CD4-positive, alpha-beta T cell (primary cell): ENCODE data around the gene TST. TPM values are rescaled to one million over a fixed set of nuclear protein-coding genes. Genes with fewer than 3 reads are reported as not detected.

Experiments used
- ATAC-seq: fragments of 200-7000 bp; cut with Tn5 transposase; one replicate; pipeline ENCODE4 v1.10.0; 2022; ENCODE audit warnings: mild to moderate bottlenecking; ENCODE audit not compliant: poor library complexity
- CTCF ChIA-PET: fragments of 350-600 bp; sonication (Branson Sonifier 250); formaldehyde crosslinking; loops from one replicate; lab custom pipeline; 2021; ENCODE audit warnings: antibody characterized with exemption, inconsistent platforms; lab: Charles Lee
- POLR2A ChIA-PET: fragments of 350-600 bp; sonication (Branson Sonifier 250); formaldehyde crosslinking; loops from one replicate; lab custom pipeline; 2021; ENCODE audit warnings: antibody characterized with exemption, inconsistent platforms; lab: Charles Lee
- DNase-seq, 14 experiments: peaks; one replicate each; pipeline ENCODE4 v3.0.0-alpha.2; 2013 to 2020; ENCODE audit warnings: mixed read lengths in 2 of 14
- H3K27ac ChIP-seq, 2 donors: one replicate each; pipeline versions ENCODE4 v1.5.1 to v1.7.0; 2013; ENCODE audit warnings: low read length in 2 of 2, low read depth in 1 of 2, mild to moderate bottlenecking in 1 of 2
- H3K27me3 ChIP-seq, 2 experiments: 1 replicate in 1 of 2; 2 replicates in 1 of 2; pipeline versions ENCODE4 v1.6.1 to v1.7.0; 2013; ENCODE audit warnings: low read length in 2 of 2, control low read depth in 1 of 2, mild to moderate bottlenecking in 1 of 2, moderate library complexity in 1 of 2; ENCODE audit not compliant: insufficient read depth in 2 of 2, control insufficient read depth in 1 of 2
- H3K36me3 ChIP-seq: one replicate; pipeline ENCODE4 v1.6.1; 2013; ENCODE audit warnings: low read length, control low read depth; ENCODE audit not compliant: insufficient read depth
- H3K4me1 ChIP-seq: one replicate; pipeline ENCODE4 v1.6.1; 2013; ENCODE audit warnings: low read length, control low read depth; ENCODE audit not compliant: insufficient read depth
- H3K4me3 ChIP-seq: one replicate; pipeline ENCODE4 v1.5.1; 2013; ENCODE audit warnings: mild to moderate bottlenecking, low read length, moderate library complexity
- H3K9me3 ChIP-seq, 2 experiments: 1 replicate in 1 of 2; 2 replicates in 1 of 2; pipeline versions ENCODE4 v1.6.1 to v1.7.0; 2013; ENCODE audit warnings: low read length in 2 of 2, mild to moderate bottlenecking in 2 of 2, control low read depth in 1 of 2, moderate library complexity in 1 of 2; ENCODE audit not compliant: control insufficient read depth in 1 of 2, insufficient read depth in 1 of 2
- H3K27ac Mint-ChIP-seq: one replicate; pipeline ENCODE4 v1.8.0; 2020; ENCODE audit warnings: mixed read lengths
- H3K27me3 Mint-ChIP-seq: one replicate; pipeline ENCODE4 v1.8.0; 2021; ENCODE audit warnings: mixed read lengths
- H3K36me3 Mint-ChIP-seq: one replicate; pipeline ENCODE4 v1.8.0; 2021; ENCODE audit warnings: low read depth, mixed read lengths
- H3K4me1 Mint-ChIP-seq: one replicate; pipeline ENCODE4 v1.8.0; 2021; ENCODE audit warnings: low read depth, mixed read lengths
- H3K4me3 Mint-ChIP-seq: one replicate; pipeline ENCODE4 v1.8.0; 2020; ENCODE audit warnings: mild to moderate bottlenecking, mixed read lengths
- H3K9me3 Mint-ChIP-seq: one replicate; pipeline ENCODE4 v1.8.0; 2020; ENCODE audit warnings: mixed read lengths
- intact Hi-C, 2 experiments: fragments of 100-400 bp; cut with DNase I in 1 of 2; cut with micrococcal nuclease in 1 of 2; formaldehyde crosslinking; loops; one replicate each; pipeline versions ENCODE4 v1.15.1 to v1.9.0; 2023 to 2025; cut with DNase I, micrococcal nuclease
- total RNA-seq, 174 experiments: library from RNA in 2 of 174; stranded (reverse) in 2 of 174; gene quantifications; one replicate each; pipeline ENCODE4 v1.2.3 and lab custom pipeline; 2021 to 2026
- TF ChIP-seq, protein P1 (sequence below): fragments of 200-600 bp; IDR thresholded peaks from one replicate; pipeline ENCODE4 v1.8.0; 2022; ENCODE audit warnings: antibody characterized with exemption, mild to moderate bottlenecking

The TST gene
- total RNA-seq, 2 experiments from 2014 or later, result not detected

DNA sequence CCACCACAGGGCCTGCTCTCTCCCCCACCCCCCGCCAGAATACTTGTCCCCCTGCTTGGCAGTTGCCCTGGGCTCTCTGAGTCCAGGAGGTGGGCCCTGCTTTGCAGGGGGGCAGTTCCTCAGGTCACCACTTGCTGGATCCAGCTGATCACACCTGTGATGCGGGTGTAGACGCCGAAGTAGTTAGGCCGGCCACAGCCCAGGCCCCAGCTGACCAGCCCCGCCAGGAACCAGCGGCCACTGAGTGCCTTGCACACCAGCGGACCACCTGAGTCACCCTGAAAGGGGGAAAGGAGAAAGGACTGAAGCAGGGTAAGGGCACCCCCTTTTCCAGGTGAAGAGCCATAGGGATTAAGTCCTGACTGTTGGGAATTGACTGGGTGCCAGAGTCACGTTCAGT lies 46.7 kb upstream of the TST start:
- H3K4me3 Mint-ChIP-seq, result no peak overlapping the region
- ChIA-PET CTCF (interaction anchor here (0.6 kb wide), 1 partner anchor 407 kb away, joined by 3 read pairs; no protein-coding TSS in a partner anchor), POLR2A (no interaction called here)
- H3K36me3 ChIP-seq, result peaks cover 4% of the 10 kb centered on the region
- H3K4me1 Mint-ChIP-seq, result no peaks in the 10 kb centered on the region
- peaks cover 5% of the 10 kb centered on the region for H3K4me1 ChIP-seq
- no peaks in the 10 kb centered on the region for H3K9me3 Mint-ChIP-seq
- TF ChIP-seq, protein P1, sequence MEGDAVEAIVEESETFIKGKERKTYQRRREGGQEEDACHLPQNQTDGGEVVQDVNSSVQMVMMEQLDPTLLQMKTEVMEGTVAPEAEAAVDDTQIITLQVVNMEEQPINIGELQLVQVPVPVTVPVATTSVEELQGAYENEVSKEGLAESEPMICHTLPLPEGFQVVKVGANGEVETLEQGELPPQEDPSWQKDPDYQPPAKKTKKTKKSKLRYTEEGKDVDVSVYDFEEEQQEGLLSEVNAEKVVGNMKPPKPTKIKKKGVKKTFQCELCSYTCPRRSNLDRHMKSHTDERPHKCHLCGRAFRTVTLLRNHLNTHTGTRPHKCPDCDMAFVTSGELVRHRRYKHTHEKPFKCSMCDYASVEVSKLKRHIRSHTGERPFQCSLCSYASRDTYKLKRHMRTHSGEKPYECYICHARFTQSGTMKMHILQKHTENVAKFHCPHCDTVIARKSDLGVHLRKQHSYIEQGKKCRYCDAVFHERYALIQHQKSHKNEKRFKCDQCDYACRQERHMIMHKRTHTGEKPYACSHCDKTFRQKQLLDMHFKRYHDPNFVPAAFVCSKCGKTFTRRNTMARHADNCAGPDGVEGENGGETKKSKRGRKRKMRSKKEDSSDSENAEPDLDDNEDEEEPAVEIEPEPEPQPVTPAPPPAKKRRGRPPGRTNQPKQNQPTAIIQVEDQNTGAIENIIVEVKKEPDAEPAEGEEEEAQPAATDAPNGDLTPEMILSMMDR, result no peak
- H3K9me3 ChIP-seq, result no peaks in the 10 kb centered on the region
- no peak overlapping the region for H3K4me3 ChIP-seq
- ATAC-seq, result no peak
- H3K27me3 ChIP-seq, result peaks cover 18 to 24% of the 10 kb centered on the region in 2 experiments
- H3K36me3 Mint-ChIP-seq, result no peaks in the 10 kb centered on the region
- intact Hi-C loops, result no loop called here
- peaks cover 20% of the 10 kb centered on the region for H3K27me3 Mint-ChIP-seq
- no peak overlapping the region for H3K27ac Mint-ChIP-seq
- H3K27ac ChIP-seq, result no peak overlapping the region
- DNase-seq, result no peak

DNA sequence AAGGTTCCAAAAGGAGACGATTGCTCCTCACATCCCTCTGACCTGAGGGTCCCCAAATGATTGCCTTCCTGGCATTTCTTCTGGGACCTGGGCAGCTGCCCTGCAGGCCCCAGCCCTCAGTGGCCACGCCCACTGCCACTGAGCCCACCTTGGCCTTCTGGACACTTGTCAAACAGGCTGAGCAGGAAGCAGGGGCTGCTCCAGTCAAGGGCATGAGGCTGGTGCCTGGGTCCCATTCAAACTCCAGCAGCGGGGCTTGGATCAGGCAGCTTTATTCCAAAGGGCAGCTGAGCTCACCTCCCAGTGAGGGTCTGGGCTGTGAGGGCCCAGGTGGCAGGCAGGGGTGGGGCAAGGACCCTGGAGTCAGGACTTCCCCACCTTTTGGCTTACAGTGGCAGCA lies 45.9 kb upstream of the TST start:
- Histone ChIP-seq H3K27ac (no peak overlapping the region), H3K4me3 (no peak overlapping the region), H3K9me3 (no peaks in the 10 kb centered on the region), H3K27me3 (peaks cover 10 to 17% of the 10 kb centered on the region in 2 experiments), H3K36me3 (peaks cover 6% of the 10 kb centered on the region), H3K4me1 (peaks cover 13% of the 10 kb centered on the region)
- Mint-ChIP-seq H3K36me3 (peaks cover 1% of the 10 kb centered on the region), H3K27me3 (peaks cover 19% of the 10 kb centered on the region), H3K4me3 (no peak overlapping the region), H3K4me1 (peaks cover 1% of the 10 kb centered on the region), H3K27ac (no peak overlapping the region), H3K9me3 (no peaks in the 10 kb centered on the region)
- CTCF ChIA-PET, result no interaction called here
- POLR2A ChIA-PET, result interaction anchor here (2.0 kb wide), 1 partner anchor 14 kb away, joined by 5 read pairs; the partner anchor contains the start of gene KCTD17
- DNase-seq (no peak), ATAC-seq (no peak)
- intact Hi-C loops, result no loop called here
- TF ChIP-seq, protein P1, result no peak

DNA sequence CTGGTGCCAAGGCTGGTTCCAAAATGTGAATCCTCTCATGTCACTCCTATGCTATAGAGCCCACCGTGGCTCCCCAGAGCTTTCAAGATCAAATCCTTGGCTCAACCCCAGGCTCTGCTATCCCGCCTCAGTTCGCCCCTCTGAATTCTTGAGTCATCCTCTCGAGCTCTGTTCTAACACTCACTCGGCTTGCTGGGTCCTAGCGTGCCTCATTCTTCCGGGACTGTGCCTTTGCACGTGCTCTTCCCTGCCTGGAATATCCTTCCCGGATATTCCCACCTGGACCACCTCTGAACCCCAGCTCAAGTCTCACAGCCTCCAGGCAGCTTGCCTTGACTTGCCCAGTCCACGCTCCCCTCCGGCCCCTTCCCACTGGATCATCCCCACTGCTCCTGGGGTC lies 45.3 kb upstream of the TST start:
- no peak overlapping the region for H3K27ac ChIP-seq
- TF ChIP-seq, protein P1, result no peak
- H3K4me1 ChIP-seq, result peaks cover 19% of the 10 kb centered on the region
- Mint-ChIP-seq H3K27me3 (peaks cover 12% of the 10 kb centered on the region), H3K27ac (no peak overlapping the region), H3K4me3 (no peak overlapping the region), H3K9me3 (no peaks in the 10 kb centered on the region), H3K36me3 (peaks cover 6% of the 10 kb centered on the region), H3K4me1 (peaks cover 6% of the 10 kb centered on the region)
- H3K36me3 ChIP-seq, result peaks cover 6% of the 10 kb centered on the region
- H3K4me3 ChIP-seq, result no peak overlapping the region
- peaks cover 4 to 10% of the 10 kb centered on the region in 2 experiments for H3K27me3 ChIP-seq
- intact Hi-C loops, result no loop called here
- ATAC-seq (no peak), DNase-seq (no peak)
- ChIA-PET POLR2A (interaction anchor here (2.0 kb wide), 1 partner anchor 13 kb away, joined by 5 read pairs; the partner anchor contains the start of gene KCTD17), CTCF (no interaction called here)
- H3K9me3 ChIP-seq, result no peaks in the 10 kb centered on the region
